Measurements from ENCODE around the gene SORCS2.

DNA sequence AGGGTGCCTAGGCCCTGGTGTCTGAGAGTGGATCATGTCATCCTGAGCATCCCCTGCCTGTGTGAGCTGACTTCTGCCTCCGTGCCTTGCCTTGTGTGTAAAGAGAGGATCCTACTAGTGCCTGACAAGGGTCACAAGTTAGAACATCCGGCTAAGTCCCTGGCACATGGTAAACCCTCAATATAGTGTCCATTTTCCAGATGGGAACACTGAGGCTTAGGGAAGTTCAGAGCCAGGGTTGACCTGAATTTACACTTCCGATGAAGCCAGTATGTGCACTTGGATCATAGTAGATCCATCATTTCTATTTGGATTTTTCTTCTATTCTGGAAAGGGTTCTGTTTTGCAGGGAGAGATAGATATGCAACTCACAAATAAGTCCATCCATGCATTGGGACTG lies 254.9 kb downstream of the SORCS2 start:
- TF ChIP-seq, protein P1, sequence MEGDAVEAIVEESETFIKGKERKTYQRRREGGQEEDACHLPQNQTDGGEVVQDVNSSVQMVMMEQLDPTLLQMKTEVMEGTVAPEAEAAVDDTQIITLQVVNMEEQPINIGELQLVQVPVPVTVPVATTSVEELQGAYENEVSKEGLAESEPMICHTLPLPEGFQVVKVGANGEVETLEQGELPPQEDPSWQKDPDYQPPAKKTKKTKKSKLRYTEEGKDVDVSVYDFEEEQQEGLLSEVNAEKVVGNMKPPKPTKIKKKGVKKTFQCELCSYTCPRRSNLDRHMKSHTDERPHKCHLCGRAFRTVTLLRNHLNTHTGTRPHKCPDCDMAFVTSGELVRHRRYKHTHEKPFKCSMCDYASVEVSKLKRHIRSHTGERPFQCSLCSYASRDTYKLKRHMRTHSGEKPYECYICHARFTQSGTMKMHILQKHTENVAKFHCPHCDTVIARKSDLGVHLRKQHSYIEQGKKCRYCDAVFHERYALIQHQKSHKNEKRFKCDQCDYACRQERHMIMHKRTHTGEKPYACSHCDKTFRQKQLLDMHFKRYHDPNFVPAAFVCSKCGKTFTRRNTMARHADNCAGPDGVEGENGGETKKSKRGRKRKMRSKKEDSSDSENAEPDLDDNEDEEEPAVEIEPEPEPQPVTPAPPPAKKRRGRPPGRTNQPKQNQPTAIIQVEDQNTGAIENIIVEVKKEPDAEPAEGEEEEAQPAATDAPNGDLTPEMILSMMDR (IDR thresholded peaks at IDR 0.05 in 4 of 5, conservative IDR thresholded peaks at IDR 0.05 in 1 of 5), result no peak
- TF ChIP-seq POLR2A (IDR thresholded peaks at IDR 0.05), result no peak

Measured in gastrocnemius medialis (tissue), 4 donors.